ENCODE results near the gene WWP2.

DNA sequence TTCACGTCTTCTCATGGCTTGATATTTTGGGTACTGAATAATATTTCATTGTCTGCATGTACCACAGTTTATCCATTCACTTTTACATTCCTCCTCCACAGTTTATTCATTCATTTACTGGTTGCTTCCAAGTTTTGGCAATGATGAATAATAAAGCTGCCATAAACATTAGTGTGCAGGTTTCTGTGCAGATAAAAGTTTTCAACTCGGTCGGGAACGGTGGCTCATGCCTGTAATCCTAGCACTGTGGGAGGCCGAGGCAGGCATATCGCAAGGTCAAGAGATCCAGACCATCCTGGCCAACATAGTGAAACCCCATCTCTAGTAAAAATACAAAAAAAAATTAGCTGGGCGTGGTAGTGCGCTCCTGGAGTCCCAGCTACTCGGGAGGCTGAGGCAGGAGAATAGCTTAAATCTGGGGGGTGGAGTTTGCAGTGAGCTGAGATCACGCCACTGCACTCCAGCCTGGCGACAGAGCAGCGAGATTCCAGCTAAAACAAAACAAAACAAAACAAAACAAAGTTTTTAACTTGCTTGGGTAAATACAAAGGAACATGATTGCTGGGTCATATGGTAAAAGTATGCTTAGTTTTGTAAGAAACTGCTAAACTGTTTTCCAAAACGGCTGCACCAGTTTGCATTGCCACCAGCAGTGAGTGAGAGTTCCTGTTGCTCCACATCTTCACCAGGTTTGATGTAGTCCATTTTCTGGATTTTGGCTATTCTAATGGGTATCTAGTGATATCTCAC lies 89.5 kb downstream of the WWP2 start:
- no peak for TF ChIP-seq EZH2 (IDR thresholded peaks at IDR 0.05)
- TF ChIP-seq, protein P1, sequence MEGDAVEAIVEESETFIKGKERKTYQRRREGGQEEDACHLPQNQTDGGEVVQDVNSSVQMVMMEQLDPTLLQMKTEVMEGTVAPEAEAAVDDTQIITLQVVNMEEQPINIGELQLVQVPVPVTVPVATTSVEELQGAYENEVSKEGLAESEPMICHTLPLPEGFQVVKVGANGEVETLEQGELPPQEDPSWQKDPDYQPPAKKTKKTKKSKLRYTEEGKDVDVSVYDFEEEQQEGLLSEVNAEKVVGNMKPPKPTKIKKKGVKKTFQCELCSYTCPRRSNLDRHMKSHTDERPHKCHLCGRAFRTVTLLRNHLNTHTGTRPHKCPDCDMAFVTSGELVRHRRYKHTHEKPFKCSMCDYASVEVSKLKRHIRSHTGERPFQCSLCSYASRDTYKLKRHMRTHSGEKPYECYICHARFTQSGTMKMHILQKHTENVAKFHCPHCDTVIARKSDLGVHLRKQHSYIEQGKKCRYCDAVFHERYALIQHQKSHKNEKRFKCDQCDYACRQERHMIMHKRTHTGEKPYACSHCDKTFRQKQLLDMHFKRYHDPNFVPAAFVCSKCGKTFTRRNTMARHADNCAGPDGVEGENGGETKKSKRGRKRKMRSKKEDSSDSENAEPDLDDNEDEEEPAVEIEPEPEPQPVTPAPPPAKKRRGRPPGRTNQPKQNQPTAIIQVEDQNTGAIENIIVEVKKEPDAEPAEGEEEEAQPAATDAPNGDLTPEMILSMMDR (IDR thresholded peaks at IDR 0.05), result no peak
